SH-SY5Y (cell line): Measurements from ENCODE around the gene TRAF5.

Source experiments
- GATA2 ChIP-seq: IDR thresholded peaks from 2 replicates; pipeline ENCODE4 v1.6.1; 2011; ENCODE audit warnings: mild to moderate bottlenecking, low read depth, low read length
- GATA3 ChIP-seq: IDR thresholded peaks from 2 replicates; pipeline ENCODE4 v1.6.1; 2011; ENCODE audit warnings: low read depth, mild to moderate bottlenecking, low read length, moderate library complexity

DNA sequence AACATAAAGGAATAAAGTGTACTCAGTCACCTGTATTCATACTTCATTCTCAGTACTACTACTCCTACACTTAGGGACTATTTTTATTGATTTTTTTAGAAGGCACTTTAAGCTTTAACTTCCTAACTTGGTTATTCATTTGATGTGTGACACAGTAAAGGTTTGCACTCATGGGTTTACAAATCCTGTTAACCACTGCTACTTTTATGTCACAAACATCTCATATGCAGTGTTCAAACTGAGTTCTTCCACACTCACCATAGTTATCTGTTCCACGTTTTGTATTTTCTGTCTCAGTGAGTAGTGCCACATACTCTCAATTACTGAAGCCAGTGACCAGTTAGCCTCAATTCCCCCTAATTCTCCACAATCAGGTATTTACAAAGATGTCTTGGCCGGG lies 34.2 kb upstream of the TRAF5 start:
- no peak for TF ChIP-seq GATA3
- TF ChIP-seq GATA2: no peak
